ENCODE data around the gene RNF31.
"Not testable (repeated sequence)": the region's sequence is repeated elsewhere in the genome, so short reads cannot be mapped to it uniquely, and the experiment has no call there.

Gene RNF31

DNA sequence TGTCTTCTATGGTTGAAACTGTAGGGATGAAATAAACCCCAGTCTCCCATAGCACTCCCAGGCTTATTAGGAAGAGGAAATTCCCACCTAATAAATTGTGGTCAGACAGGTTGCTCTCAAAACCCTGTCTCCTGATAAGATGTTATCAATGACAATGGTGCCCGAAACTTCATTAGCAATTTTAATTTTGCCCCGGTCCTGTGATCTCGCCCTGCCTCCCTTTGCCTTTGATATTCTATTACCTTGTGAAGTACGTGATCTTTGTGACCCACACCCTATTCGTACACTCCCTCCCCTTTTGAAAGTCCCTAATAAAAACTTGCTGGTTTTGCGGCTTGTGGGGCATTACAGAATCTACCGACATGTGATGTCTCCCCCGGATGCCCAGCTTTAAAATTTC is 55.2 kb downstream of the RNF31 start:
- DNase-seq (ENCODE audit: low read depth): not testable (repeated sequence)

DNA sequence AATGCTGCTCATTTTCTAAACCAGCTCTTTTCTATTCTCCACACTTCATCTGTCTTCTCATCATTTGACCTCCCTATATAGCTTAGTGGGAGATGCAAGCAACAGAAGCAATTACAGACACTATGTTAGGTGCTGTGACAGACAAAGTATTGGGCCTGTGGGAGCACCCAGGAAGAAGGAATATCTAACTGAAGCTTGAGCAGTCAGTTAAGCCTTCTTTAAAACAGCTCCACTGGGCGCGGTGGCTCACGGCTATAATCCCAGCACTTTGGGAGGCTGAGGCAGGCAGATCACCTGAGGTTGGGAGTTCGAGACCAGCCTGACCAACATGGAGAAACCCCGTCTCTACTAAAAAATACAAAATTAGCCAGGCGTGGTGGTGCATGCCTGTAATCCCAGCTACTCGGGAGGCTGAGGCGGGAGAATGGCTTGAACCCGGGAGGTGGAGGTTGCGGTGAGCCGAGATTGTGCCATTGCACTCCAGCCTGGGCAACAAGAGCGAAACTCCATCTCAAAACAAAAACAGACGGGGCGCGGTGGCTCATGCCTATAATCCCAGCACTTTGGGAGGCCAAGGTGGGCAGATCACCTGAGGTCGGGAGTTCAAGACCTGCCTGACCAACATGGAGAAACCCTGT is 56.1 kb downstream of the RNF31 start:
- DNase-seq (ENCODE audit: low read depth): not testable (repeated sequence)

- DNase-seq (ENCODE audit: low read depth): no peak
These were observed 57.2 kb downstream of the RNF31 start for GRCh38 chr14:24204163-24205146.

- DNase-seq (ENCODE audit: low read depth): no peak
These were observed 59.2 kb downstream of the RNF31 start for GRCh38 chr14:24206260-24207103.

GRCh38 chr14:24207104-24207551 is 59.8 kb downstream of the RNF31 start:
- no peak for DNase-seq (ENCODE audit: low read depth)

DNA sequence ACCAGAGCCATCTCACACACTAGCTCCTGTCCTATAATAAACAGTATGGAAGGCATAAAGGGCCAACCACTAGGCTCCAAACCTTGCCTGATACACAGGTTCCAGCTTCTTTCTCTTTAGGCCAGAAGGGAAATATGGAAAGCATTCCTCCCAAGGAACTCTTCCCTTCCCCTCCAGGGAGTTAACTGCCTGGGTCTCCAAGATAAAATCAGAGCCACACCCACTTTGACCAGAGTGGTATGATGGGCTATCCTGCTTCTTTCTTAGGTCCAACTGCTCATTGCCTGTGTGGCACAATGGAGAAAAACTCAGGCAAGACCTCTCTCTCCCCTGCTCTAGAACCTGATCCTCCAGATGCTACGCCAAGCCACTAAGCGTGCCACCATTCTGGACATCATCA is 60.3 kb downstream of the RNF31 start:
- no peak for DNase-seq (ENCODE audit: low read depth)
